KMS-11 (cell line): Measurements from ENCODE around the gene BBLN.

ENCODE experiments used
- H2AFZ ChIP-seq: fragments of 200-600 bp; sonication (generic); 2 replicates; pipeline ENCODE4 v1.6.1; 2016; ENCODE audit warnings: antibody characterized with exemption, mixed run types, low read depth
- H3K27ac ChIP-seq: fragments of 200-600 bp; sonication (generic); 2 replicates; pipeline ENCODE4 v1.6.1; 2016; ENCODE audit warnings: mild to moderate bottlenecking, mixed run types
- H3K27me3 ChIP-seq: fragments of 200-600 bp; sonication (generic); 2 replicates; pipeline ENCODE4 v1.6.1; 2017; ENCODE audit warnings: mild to moderate bottlenecking, low read depth, mixed run types, moderate library complexity; ENCODE audit not compliant: insufficient read depth
- H3K36me3 ChIP-seq: fragments of 200-600 bp; sonication (generic); 2 replicates; pipeline ENCODE4 v1.6.1; 2017; ENCODE audit warnings: mild to moderate bottlenecking, mixed run types; ENCODE audit not compliant: insufficient read depth
- H3K4me1 ChIP-seq: fragments of 200-600 bp; sonication (generic); 2 replicates; pipeline ENCODE4 v1.6.1; 2016; ENCODE audit warnings: mild to moderate bottlenecking, low read depth, mixed run types; ENCODE audit not compliant: poor library complexity, severe bottlenecking
- H3K4me2 ChIP-seq: fragments of 200-600 bp; sonication (generic); 2 replicates; pipeline ENCODE4 v1.7.0; 2016; ENCODE audit warnings: mild to moderate bottlenecking, mixed run types
- H3K4me3 ChIP-seq: fragments of 200-600 bp; sonication (generic); IDR thresholded peaks from 2 replicates; pipeline ENCODE4 v1.6.1; 2017; ENCODE audit warnings: low read depth, low read length, mixed read lengths; ENCODE audit not compliant: insufficient read depth
- H3K79me2 ChIP-seq: fragments of 200-600 bp; sonication (generic); 2 replicates; pipeline ENCODE4 v1.6.1; 2016; ENCODE audit warnings: low read depth, mixed run types; ENCODE audit not compliant: insufficient read depth
- H3K9ac ChIP-seq: fragments of 200-600 bp; sonication (generic); 2 replicates; pipeline ENCODE4 v1.6.1; 2016; ENCODE audit warnings: mild to moderate bottlenecking, mixed run types
- H4K20me1 ChIP-seq: fragments of 200-600 bp; sonication (generic); 2 replicates; pipeline ENCODE4 v1.6.1; 2016; ENCODE audit warnings: mild to moderate bottlenecking, mixed run types; ENCODE audit not compliant: insufficient read depth
- TF ChIP-seq, protein P1 (sequence below): fragments of 200-600 bp; sonication (generic); conservative IDR thresholded peaks from 2 replicates; pipeline ENCODE4 v1.6.1; 2017; ENCODE audit warnings: low read depth, mild to moderate bottlenecking, antibody characterized with exemption, low read length, moderate library complexity, mixed read lengths

The BBLN gene

DNA sequence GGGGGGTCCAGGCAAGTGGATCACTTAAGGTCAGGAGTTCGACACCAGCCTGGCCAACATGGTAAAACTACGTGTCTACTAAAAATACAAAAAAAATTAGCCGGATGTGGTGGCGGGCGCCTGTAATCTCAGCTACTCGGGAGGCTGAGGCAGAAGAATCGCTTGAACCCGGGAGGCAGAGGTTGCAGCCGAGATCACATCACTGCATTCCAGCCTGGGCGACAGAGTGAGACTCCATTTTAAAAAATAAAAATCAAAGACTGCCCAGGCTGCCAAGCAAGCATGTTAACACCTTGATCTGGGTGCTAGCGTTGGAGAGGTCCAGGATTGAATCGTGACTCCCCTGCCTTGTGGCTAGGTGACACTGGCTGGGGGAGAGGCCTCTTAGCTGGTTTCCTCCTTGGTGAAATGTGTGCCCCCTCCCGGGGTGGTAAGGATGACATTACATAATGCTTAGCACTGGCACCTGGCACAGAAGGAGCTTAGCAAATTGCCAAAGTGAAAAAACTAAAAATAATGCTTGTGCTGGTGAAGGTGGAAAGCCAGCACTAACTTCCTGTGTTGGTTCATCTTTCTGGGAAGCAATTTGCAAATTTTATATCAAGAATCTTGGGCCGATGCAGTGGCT lies 33.5 kb downstream of the BBLN start:
- no peaks in the 10 kb centered on the region for H4K20me1 ChIP-seq
- H3K4me3 ChIP-seq: no peak overlapping the region
- H2AFZ ChIP-seq: no peak overlapping the region
- no peaks in the 10 kb centered on the region for H3K79me2 ChIP-seq
- TF ChIP-seq, protein P1, sequence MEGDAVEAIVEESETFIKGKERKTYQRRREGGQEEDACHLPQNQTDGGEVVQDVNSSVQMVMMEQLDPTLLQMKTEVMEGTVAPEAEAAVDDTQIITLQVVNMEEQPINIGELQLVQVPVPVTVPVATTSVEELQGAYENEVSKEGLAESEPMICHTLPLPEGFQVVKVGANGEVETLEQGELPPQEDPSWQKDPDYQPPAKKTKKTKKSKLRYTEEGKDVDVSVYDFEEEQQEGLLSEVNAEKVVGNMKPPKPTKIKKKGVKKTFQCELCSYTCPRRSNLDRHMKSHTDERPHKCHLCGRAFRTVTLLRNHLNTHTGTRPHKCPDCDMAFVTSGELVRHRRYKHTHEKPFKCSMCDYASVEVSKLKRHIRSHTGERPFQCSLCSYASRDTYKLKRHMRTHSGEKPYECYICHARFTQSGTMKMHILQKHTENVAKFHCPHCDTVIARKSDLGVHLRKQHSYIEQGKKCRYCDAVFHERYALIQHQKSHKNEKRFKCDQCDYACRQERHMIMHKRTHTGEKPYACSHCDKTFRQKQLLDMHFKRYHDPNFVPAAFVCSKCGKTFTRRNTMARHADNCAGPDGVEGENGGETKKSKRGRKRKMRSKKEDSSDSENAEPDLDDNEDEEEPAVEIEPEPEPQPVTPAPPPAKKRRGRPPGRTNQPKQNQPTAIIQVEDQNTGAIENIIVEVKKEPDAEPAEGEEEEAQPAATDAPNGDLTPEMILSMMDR: no peak
- no peak overlapping the region for H3K27ac ChIP-seq
- H3K36me3 ChIP-seq: no peaks in the 10 kb centered on the region
- no peak overlapping the region for H3K4me2 ChIP-seq
- H3K9ac ChIP-seq: no peak overlapping the region
- H3K4me1 ChIP-seq: peaks cover 26% of the 10 kb centered on the region
- H3K27me3 ChIP-seq: no peaks in the 10 kb centered on the region

DNA sequence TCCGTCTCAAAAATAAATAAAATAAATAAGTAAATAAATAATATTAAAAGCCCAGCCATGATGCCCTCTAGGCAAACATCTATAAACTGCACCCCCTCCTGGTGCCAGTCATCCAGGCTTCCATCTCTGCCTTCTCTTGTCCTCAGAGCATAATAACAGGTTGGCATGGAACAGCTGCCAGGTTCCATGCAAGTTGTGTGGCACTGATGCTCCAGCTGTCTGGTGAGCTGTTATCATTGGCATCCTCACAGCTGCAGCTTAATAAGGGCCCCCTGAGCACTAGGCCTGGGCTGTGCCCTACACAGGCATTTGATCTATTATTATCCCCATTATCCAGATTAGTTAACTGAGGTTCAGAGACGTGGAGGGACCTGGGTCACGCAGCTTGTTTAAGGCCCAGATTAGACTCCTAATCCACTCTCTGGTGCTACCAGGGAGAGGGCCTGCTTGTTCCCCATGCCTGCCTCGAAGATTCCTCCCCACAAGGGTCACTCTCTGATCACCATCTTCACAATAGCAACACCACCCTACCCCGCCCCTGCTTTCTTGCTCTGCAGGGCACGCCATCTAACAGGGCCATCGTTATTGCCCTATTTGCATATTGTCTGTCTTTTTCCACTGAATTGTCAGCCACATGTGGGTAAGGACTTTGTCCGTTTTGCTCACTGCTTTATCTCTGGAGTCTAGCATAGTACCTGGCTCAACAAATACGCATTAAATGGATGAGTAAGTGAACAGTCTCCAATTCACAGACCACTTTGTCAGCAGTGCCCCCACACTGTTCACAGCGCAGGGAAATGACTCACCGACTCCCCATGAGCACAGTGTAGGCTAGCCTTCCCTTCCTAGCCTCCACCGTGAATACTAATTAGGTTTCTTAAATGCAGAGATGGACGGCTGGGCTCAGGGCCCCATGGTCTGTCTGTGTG lies 41.6 kb downstream of the BBLN start:
- H3K79me2 ChIP-seq: no peaks in the 10 kb centered on the region
- H3K36me3 ChIP-seq: no peaks in the 10 kb centered on the region
- peaks cover 31% of the 10 kb centered on the region for H3K27me3 ChIP-seq
- no peak overlapping the region for H3K9ac ChIP-seq
- TF ChIP-seq, protein P1: no peak
- H4K20me1 ChIP-seq: no peaks in the 10 kb centered on the region
- no peak overlapping the region for H2AFZ ChIP-seq
- peaks cover 8% of the 10 kb centered on the region for H3K4me1 ChIP-seq
- no peak overlapping the region for H3K4me3 ChIP-seq
- no peak overlapping the region for H3K4me2 ChIP-seq
- no peak overlapping the region for H3K27ac ChIP-seq

DNA sequence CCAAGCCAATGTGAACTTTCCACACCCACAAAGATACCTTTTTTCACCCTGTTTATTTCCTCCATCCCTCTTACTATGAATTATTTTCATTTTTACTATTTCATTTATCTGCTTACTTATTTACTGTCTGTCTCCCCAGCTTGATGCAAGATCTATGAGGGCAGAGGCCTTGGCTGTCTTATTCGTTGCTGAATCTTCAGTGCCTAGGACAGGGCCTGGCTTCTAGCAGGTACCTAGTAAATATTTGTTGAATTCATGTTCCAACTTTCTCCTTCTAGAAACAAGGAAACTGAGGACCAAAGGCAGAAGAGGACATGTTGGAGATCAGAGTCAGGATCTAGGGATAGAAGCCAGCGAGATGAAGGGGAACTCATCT lies 42.6 kb downstream of the BBLN start:
- Histone ChIP-seq H4K20me1 (no peaks in the 10 kb centered on the region), H2AFZ (peak overlapping the region; percentile 39), H3K4me2 (peak overlapping the region; percentile 7; the same call in 1 of the 2 replicates), H3K27ac (no peak overlapping the region), H3K79me2 (no peaks in the 10 kb centered on the region), H3K4me1 (peaks cover 3% of the 10 kb centered on the region), H3K27me3 (peaks cover 35% of the 10 kb centered on the region), H3K36me3 (no peaks in the 10 kb centered on the region), H3K9ac (no peak overlapping the region), H3K4me3 (no peak overlapping the region)
- TF ChIP-seq, protein P1: no peak

DNA sequence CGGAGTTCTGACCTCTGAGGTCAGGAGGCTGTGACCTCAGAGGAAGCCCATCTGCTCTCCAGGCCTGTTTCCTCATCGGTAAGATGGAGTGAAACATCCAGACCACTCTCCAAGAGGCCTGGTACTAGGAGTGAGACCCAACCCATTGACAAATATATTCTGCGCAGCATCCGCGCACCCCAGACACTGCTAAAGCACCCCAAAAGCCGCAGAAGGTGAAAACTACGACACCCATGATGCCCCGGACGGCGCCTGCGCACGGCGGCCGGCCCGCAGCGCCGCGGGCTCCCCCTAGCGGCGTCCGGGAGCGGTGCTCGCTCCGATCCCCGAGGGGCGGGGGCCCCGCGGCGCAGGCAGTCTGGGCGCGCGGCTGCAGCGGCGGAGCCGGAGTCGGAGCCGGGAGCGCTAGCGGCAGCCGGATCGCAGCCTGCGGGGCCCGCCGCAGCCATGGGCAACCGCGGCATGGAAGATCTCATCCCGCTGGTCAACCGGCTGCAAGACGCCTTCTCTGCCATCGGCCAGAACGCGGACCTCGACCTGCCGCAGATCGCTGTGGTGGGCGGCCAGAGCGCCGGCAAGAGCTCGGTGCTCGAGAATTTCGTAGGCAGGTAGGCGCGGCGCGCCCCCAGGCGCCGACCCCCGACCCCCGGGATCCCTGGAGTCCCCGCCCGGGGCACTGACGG lies 43.1 kb downstream of the BBLN start, which contains the start of gene DNM1:
Gene DNM1 (plus strand): TSS at position 356 of the 683 bp plus-strand sequence. CDS start 92 bp downstream, at position 448.
- Histone ChIP-seq H3K4me1 (peaks cover 3% of the 10 kb centered on the region), H2AFZ (peak within 1 kb of the TSS; percentile 39), H3K4me3 (no peak within 1 kb of the TSS), H3K27ac (no peak within 1 kb of the TSS), H4K20me1 (no peaks in the 10 kb centered on the region), H3K4me2 (peak within 1 kb of the TSS; percentile 7), H3K79me2 (no peaks in the 10 kb centered on the region), H3K36me3 (no peaks in the 10 kb centered on the region), H3K9ac (no peak within 1 kb of the TSS), H3K27me3 (peaks cover 37% of the 10 kb centered on the region)
- TF ChIP-seq, protein P1: peak; percentile 69
